Activated CD4-positive, alpha-beta memory T cell treated with anti-CD3 and anti-CD28 coated beads, Interleukin-2, amount 10 ng/mL, durations not matched to agents 7 days and 5 days (primary cell): ENCODE measurements around the gene PNMA6E. TPM values are rescaled to one million over a fixed set of nuclear protein-coding genes. Genes with fewer than 3 reads are reported as not detected.

ENCODE experiments used
- CTCF ChIA-PET: fragments of 350-600 bp; sonication (Branson Sonifier 250); formaldehyde crosslinking; loops from one replicate; lab custom pipeline; 2021; ENCODE audit warnings: antibody characterized with exemption, inconsistent platforms; lab: Charles Lee
- POLR2A ChIA-PET: fragments of 350-600 bp; sonication (Branson Sonifier 250); formaldehyde crosslinking; loops from one replicate; lab custom pipeline; 2021; ENCODE audit warnings: antibody characterized with exemption; lab: Charles Lee
- DNase-seq: peaks from one replicate; pipeline ENCODE4 v3.0.0-alpha.2; 2020
- H3K27ac Mint-ChIP-seq: one replicate; pipeline ENCODE4 v1.8.0; 2021; ENCODE audit warnings: mild to moderate bottlenecking, mixed read lengths
- H3K27me3 Mint-ChIP-seq: one replicate; pipeline ENCODE4 v1.8.0; 2021; ENCODE audit warnings: mixed read lengths
- H3K36me3 Mint-ChIP-seq: one replicate; pipeline ENCODE4 v1.8.0; 2021; ENCODE audit warnings: low read depth, mixed read lengths
- H3K4me1 Mint-ChIP-seq: one replicate; pipeline ENCODE4 v1.8.0; 2021; ENCODE audit warnings: mixed read lengths
- H3K4me3 Mint-ChIP-seq: one replicate; pipeline ENCODE4 v1.8.0; 2021; ENCODE audit warnings: mild to moderate bottlenecking, mixed read lengths
- H3K9me3 Mint-ChIP-seq: one replicate; pipeline ENCODE4 v1.8.0; 2021; ENCODE audit warnings: mixed read lengths
- total RNA-seq, 2 experiments: library from RNA; stranded (reverse); gene quantifications; one replicate each; pipeline ENCODE4 v1.2.3, GENCODE V29; 2021

PNMA6E gene
- total RNA-seq, 2 experiments from 2014 or later, result not detected

GRCh38 chrX:153366119-153366518 lies 35.0 kb downstream of the PNMA6E start:
- DNase-seq, result no peak
- H3K36me3 Mint-ChIP-seq, result no peaks in the 10 kb centered on the region
- no peaks in the 10 kb centered on the region for H3K9me3 Mint-ChIP-seq
- H3K27me3 Mint-ChIP-seq, result no peaks in the 10 kb centered on the region
- no peak overlapping the region for H3K27ac Mint-ChIP-seq
- peaks cover 13% of the 10 kb centered on the region for H3K4me1 Mint-ChIP-seq
- ChIA-PET POLR2A (interaction anchor here (0.7 kb wide), 1 partner anchor 33 kb away, joined by 3 read pairs; the partner anchor contains the start of gene ZNF275), CTCF (no interaction called here)
- H3K4me3 Mint-ChIP-seq, result no peak overlapping the region

DNA sequence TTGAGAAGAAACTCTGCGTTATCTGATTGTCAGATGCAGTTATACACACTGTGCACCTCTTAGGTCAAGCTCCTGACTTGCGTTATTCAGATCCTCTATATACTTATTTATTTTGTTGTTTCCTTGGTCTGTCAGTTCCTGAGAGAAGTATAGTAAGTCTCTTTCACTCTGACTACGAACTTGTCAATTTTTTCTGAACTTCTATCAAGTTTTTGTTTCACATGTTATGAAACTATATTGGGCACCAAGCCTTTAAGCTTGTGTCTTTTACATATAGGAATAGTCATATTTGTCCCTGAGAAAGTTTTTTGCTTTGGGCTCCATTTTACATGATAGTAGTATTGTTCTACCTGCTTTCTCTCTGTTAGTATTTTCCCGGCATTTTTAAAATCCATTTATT lies 35.5 kb downstream of the PNMA6E start:
- Mint-ChIP-seq H3K27ac (no peak overlapping the region), H3K36me3 (peaks cover 2% of the 10 kb centered on the region), H3K4me3 (no peak overlapping the region), H3K4me1 (peaks cover 9% of the 10 kb centered on the region), H3K27me3 (no peaks in the 10 kb centered on the region), H3K9me3 (no peaks in the 10 kb centered on the region)
- ChIA-PET CTCF (no interaction called here), POLR2A (interaction anchor here (0.7 kb wide), 1 partner anchor 32 kb away, joined by 3 read pairs; the partner anchor contains the start of gene ZNF275)
- no peak for DNase-seq

DNA sequence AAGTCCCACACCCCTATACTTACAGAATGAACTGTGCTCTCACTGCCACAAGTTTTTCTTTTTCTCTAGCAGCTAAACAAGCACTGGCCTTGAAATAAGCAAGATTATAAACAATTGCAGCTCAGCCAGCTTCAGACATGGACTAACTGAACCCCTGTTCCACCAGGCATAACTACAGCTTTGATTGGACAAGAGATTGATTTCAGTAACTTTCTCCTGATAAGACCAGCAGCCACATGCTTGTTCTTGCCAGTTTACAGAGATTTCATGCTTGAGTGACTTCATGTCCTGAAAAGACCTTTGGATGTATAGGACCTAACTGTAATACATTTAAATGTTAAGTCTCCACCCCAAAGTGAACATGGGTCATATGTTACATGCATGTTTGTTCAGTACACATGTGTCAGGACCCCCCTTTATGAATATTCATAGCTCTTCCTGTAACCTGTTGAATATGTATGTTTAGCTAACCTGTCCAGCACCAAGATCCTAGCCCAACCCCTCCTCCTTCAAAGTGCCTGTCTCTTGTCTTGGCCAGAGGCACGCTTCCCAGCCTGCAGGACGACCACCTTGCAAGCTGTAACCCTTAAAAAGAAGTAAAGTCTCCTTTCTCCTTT lies 39.3 kb downstream of the PNMA6E start:
- no peak for DNase-seq
- CTCF ChIA-PET, result no interaction called here
- no peak overlapping the region for H3K27ac Mint-ChIP-seq
- H3K4me1 Mint-ChIP-seq, result peaks cover 4% of the 10 kb centered on the region
- no peaks in the 10 kb centered on the region for H3K27me3 Mint-ChIP-seq
- POLR2A ChIA-PET, result no interaction called here
- peaks cover 7% of the 10 kb centered on the region for H3K9me3 Mint-ChIP-seq
- H3K4me3 Mint-ChIP-seq, result no peak overlapping the region
- H3K36me3 Mint-ChIP-seq, result peaks cover 11% of the 10 kb centered on the region

DNA sequence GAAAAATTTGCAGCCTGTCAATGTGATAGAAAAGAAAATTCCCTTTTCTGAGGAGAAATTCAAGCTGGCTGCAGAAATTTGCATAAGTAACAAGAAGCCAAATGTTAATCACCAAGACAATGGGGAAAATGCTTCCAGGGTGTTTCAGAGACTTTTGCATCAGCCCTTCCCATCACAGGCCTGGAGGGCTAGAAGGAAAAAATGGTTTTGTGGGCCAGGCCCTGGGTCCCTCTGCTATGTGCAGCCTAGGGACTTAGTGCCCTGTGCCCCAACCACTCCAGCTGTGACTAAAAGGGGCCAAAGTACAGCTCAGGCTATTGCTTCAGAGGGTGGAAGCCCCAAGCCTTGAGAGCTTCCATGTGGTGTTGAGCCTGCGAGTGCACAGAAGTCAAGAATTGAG lies 43.3 kb downstream of the PNMA6E start:
- H3K9me3 Mint-ChIP-seq, result peaks cover 7% of the 10 kb centered on the region
- no peaks in the 10 kb centered on the region for H3K27me3 Mint-ChIP-seq
- DNase-seq, result no peak
- no peak overlapping the region for H3K4me3 Mint-ChIP-seq
- POLR2A ChIA-PET, result no interaction called here
- H3K36me3 Mint-ChIP-seq, result peaks cover 11% of the 10 kb centered on the region
- no peaks in the 10 kb centered on the region for H3K4me1 Mint-ChIP-seq
- no peak overlapping the region for H3K27ac Mint-ChIP-seq
- CTCF ChIA-PET, result no interaction called here

- Mint-ChIP-seq H3K27ac (no peak overlapping the region), H3K4me3 (no peak overlapping the region), H3K9me3 (peaks cover 5% of the 10 kb centered on the region), H3K4me1 (peaks cover 10% of the 10 kb centered on the region), H3K27me3 (no peaks in the 10 kb centered on the region), H3K36me3 (peaks cover 27% of the 10 kb centered on the region)
- CTCF ChIA-PET, result no interaction called here
- DNase-seq, result no peak
- POLR2A ChIA-PET, result no interaction called here
These were observed 47.7 kb downstream of the PNMA6E start for GRCh38 chrX:153353416-153353815.

DNA sequence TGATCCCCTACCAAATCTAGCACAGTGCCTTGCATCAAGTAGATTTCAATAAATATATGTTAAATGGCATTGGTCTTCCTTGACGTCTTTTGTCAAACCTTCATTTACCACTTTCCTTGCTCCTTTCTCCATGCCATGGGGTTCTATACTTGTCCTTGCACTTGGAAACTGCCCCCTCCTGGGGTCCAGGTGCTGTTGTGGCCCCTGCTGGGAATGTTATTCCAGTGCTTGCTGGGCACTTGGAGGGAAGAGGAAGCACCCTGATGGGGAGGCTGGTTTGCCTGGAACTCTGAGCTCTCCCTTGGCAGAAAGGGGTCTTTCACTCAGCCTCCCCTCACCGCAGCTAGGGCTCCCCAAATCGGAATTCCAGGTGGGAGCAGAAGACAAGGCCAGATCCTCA lies 48.3 kb downstream of the PNMA6E start:
- no peak for DNase-seq
- Mint-ChIP-seq H3K4me3 (no peak overlapping the region), H3K4me1 (peaks cover 14% of the 10 kb centered on the region), H3K9me3 (peaks cover 5% of the 10 kb centered on the region), H3K27ac (no peak overlapping the region), H3K36me3 (peaks cover 31% of the 10 kb centered on the region), H3K27me3 (no peaks in the 10 kb centered on the region)
- CTCF ChIA-PET, result no interaction called here
- POLR2A ChIA-PET, result interaction anchor here (1.5 kb wide), 1 partner anchor 19 kb away, joined by 3 read pairs; the partner anchor contains the start of gene ZNF275

GRCh38 chrX:153351981-153352380 lies 49.2 kb downstream of the PNMA6E start:
- H3K4me1 Mint-ChIP-seq, result peaks cover 17% of the 10 kb centered on the region
- no peak for DNase-seq
- H3K27ac Mint-ChIP-seq, result no peak overlapping the region
- peaks cover 32% of the 10 kb centered on the region for H3K36me3 Mint-ChIP-seq
- no peaks in the 10 kb centered on the region for H3K27me3 Mint-ChIP-seq
- CTCF ChIA-PET, result no interaction called here
- POLR2A ChIA-PET, result interaction anchor here (0.7 to 1.5 kb wide), 2 partner anchors 16 to 18 kb away, joined by 3 to 5 read pairs; partner anchors contain the start of gene ZNF275
- H3K9me3 Mint-ChIP-seq, result no peaks in the 10 kb centered on the region
- H3K4me3 Mint-ChIP-seq, result no peak overlapping the region

GRCh38 chrX:153349952-153350351 lies 51.2 kb downstream of the PNMA6E start:
- H3K27me3 Mint-ChIP-seq, result no peaks in the 10 kb centered on the region
- ChIA-PET CTCF (no interaction called here), POLR2A (no interaction called here)
- H3K36me3 Mint-ChIP-seq, result peaks cover 51% of the 10 kb centered on the region
- no peak overlapping the region for H3K27ac Mint-ChIP-seq
- H3K4me3 Mint-ChIP-seq, result no peak overlapping the region
- no peak for DNase-seq
- H3K4me1 Mint-ChIP-seq, result peaks cover 19% of the 10 kb centered on the region
- H3K9me3 Mint-ChIP-seq, result no peaks in the 10 kb centered on the region

DNA sequence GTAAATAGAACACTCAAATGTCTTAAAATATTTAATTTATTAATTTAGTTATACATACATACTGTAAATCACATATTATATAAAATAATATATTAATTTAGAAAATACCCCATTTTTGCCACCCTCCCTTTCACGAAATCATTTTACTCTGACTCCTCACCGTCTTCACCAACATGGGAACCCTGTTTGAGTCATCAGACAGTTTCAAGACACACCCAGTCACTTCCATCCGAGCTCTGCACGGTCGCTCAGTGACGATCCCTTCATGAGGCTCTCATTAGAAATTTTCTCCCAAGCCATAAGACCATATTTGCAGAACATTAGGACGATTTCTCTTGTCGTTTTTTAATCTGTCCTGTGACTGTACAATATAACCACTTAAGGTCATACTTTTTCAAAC lies 52.7 kb downstream of the PNMA6E start:
- Mint-ChIP-seq H3K36me3 (peaks cover 66% of the 10 kb centered on the region), H3K27ac (no peak overlapping the region), H3K27me3 (no peaks in the 10 kb centered on the region), H3K4me1 (peaks cover 30% of the 10 kb centered on the region), H3K9me3 (no peaks in the 10 kb centered on the region), H3K4me3 (no peak overlapping the region)
- no peak for DNase-seq
- CTCF ChIA-PET, result interaction anchor here (0.9 kb wide), 1 partner anchor 16 kb away, joined by 3 read pairs; no protein-coding TSS in a partner anchor
- POLR2A ChIA-PET, result no interaction called here

DNA sequence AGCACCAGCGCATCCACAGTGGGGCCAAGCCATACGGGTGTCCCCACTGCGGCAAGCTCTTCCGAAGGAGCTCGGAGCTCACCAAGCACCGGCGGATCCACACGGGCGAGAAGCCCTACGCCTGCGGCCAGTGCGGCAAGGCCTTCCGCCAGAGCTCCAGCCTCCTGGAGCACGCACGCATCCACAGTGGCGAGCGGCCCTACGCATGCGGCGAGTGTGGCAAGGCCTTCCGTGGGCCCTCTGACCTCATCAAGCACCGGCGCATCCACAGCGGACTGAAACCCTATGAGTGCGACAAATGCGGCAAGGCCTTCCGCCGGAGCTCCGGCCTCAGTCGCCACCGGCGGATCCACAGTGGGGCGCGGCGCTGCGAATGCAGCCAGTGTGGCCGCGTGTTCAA lies 53.6 kb downstream of the PNMA6E start:
- no peak for DNase-seq
- Mint-ChIP-seq H3K27ac (no peak overlapping the region), H3K27me3 (no peaks in the 10 kb centered on the region), H3K4me1 (peaks cover 39% of the 10 kb centered on the region), H3K4me3 (no peak overlapping the region), H3K9me3 (no peaks in the 10 kb centered on the region), H3K36me3 (peaks cover 75% of the 10 kb centered on the region)
- POLR2A ChIA-PET, result interaction anchor here (0.8 kb wide), 1 partner anchor 13 kb away, joined by 3 read pairs; the partner anchor contains the start of gene ZNF275
- CTCF ChIA-PET, result interaction anchor here (0.9 kb wide), 1 partner anchor 15 kb away, joined by 3 read pairs; no protein-coding TSS in a partner anchor

Other genes starting within 250 kb of the PNMA6E start
- gene MAGEA1, start 222.1 kb downstream of the PNMA6E start, total RNA-seq, result not detected
- not detected for gene PNMA6F, start 79.6 kb downstream of the PNMA6E start, total RNA-seq
- gene ZNF275, start 67.2 kb downstream of the PNMA6E start, total RNA-seq, result 10 to 100 TPM; 16.6 to 16.7 TPM
- 1 to 10 TPM; 1.7 to 1.9 TPM for gene ZFP92, start 10.1 kb upstream of the PNMA6E start, total RNA-seq
- gene TREX2, start 44.7 kb upstream of the PNMA6E start, total RNA-seq, result 1 to 10 TPM; 1.1 to 1.8 TPM
- gene HAUS7, start 69.2 kb upstream of the PNMA6E start, total RNA-seq, result 10 to 100 TPM; 33.8 to 40.5 TPM
- gene BGN, start 93.6 kb upstream of the PNMA6E start, total RNA-seq, result not detected
- gene ATP2B3, start 116.3 kb upstream of the PNMA6E start, total RNA-seq, result not detected
- 10 to 100 TPM; 21.1 to 21.8 TPM for gene CCNQ, start 197.8 kb upstream of the PNMA6E start, total RNA-seq
- not detected for gene DUSP9, start 245.9 kb upstream of the PNMA6E start, total RNA-seq